Measurements from ENCODE around the gene PATJ. TPM values are rescaled to one million over a fixed set of nuclear protein-coding genes. Genes with fewer than 3 reads are reported as not detected.
A peak's percentile ranks its signal among the peaks of the same experiment; 100 is the strongest.

PATJ gene
- total RNA-seq, 1 experiment from 2014 or later = 48.8 TPM

GRCh38 chr1:61839679-61840078 is 97.4 kb downstream of the PATJ start:
- DNase-seq (ENCODE audit: low read depth, low spot score) = no peak

More at GRCh38 chr1:61839679-61840078, 97.4 kb downstream of the PATJ start:
- Histone ChIP-seq H3K9me2 (ENCODE audit: insufficient read depth) (no peaks in the 10 kb centered on the region), H2AFZ (ENCODE audit: low read depth, low read length, poor library complexity, severe bottlenecking) (no peak overlapping the region), H3K79me2 (ENCODE audit: insufficient read depth, low read length) (no peaks in the 10 kb centered on the region), H3K9ac (ENCODE audit: low read length) (no peak overlapping the region; the same call in 1 of the 2 replicates), H4K20me1 (ENCODE audit: insufficient read depth) (no peaks in the 10 kb centered on the region), H3K4me1 (ENCODE audit: control insufficient read depth in 1 of 2, insufficient read depth in 2 of 2, low read length in 2 of 2) (peaks cover 20 to 42% of the 10 kb centered on the region in 2 experiments), H3K27me3 (ENCODE audit: insufficient read depth, low read length) (no peaks in the 10 kb centered on the region), H3K4me2 (ENCODE audit: low read length) (peak overlapping the region; percentile 63), H3K4me3 (replicated peaks in 1 of 2; ENCODE audit: low read depth in 1 of 2, low read length in 2 of 2) (peak overlapping the region in 1 of 2 experiments; percentile 8; a peak in 1 of 4 replicates), H3K36me3 (ENCODE audit: control insufficient read depth in 1 of 2, insufficient read depth in 2 of 2, low read length in 2 of 2) (no peaks in the 10 kb centered on the region), H3K9me3 (ENCODE audit: control insufficient read depth in 1 of 2, insufficient read depth in 1 of 2, low read depth in 1 of 2, low read length in 2 of 2) (no peaks in the 10 kb centered on the region), H3K27ac (ENCODE audit: low read depth, low read length) (peak overlapping the region; percentile 55; the same call in 1 of the 2 replicates)
- ChIA-PET POLR2A (no interaction called here), CTCF (no interaction called here), RAD21 (ENCODE audit: low non-redundant PET in 1 of 2, low total read pairs in 2 of 2, uncharacterized antibody in 2 of 2, unreplicated experiment in 2 of 2) (no interaction called here)
- no TSS peak for BruUV-seq (replicated peaks)
- TF ChIP-seq ZBTB33 (IDR thresholded peaks at IDR 0.05; ENCODE audit: extremely low read depth, insufficient replicate concordance, low read length) (no peak), ZFX (IDR thresholded peaks at IDR 0.05) (no peak), POLR2AphosphoS5 (IDR thresholded peaks at IDR 0.05; ENCODE audit: low read depth, low read length) (no peak), EGR1 (IDR thresholded peaks at IDR 0.05; ENCODE audit: low read depth) (no peak), FOSL1 (IDR thresholded peaks at IDR 0.05; ENCODE audit: low read depth) (peak; percentile 85), TCF7L2 (IDR thresholded peaks at IDR 0.05; ENCODE audit: borderline replicate concordance, extremely low read depth, insufficient read depth, insufficient read length) (no peak), CEBPB (IDR thresholded peaks at IDR 0.05; ENCODE audit: low read depth) (peak; percentile 68), ELF1 (IDR thresholded peaks at IDR 0.05; ENCODE audit: borderline replicate concordance, low read depth) (no peak), YY1 (IDR thresholded peaks at IDR 0.05; ENCODE audit: extremely low read depth, insufficient replicate concordance, low read depth, low read length) (no peak), SP1 (IDR thresholded peaks at IDR 0.05; ENCODE audit: low read depth) (peak; percentile 49), ZNF274 (IDR thresholded peaks at IDR 0.05; ENCODE audit: low read depth, low read length) (no peak), MAX (IDR thresholded peaks at IDR 0.05) (no peak), JUND (IDR thresholded peaks at IDR 0.05) (peak; percentile 83)
- ATAC-seq = no peak
- intact Hi-C loops (cut with micrococcal nuclease) = loop anchor here (10.0 kb wide), 2 partner anchors 145 to 1685 kb away; no protein-coding TSS in a partner anchor
